Adrenal gland (tissue), 12 donors: ENCODE data around the gene CDH4. TPM values are rescaled to one million over a fixed set of nuclear protein-coding genes. Genes with fewer than 3 reads are reported as not detected.

Source experiments
- DNase-seq, 7 donors: peaks; one replicate each; pipeline ENCODE4 v3.0.0-alpha.2; 2019 to 2020
- H3K27ac ChIP-seq, 5 donors: fragments of 200-600 bp; sonication (generic) in 4 of 5; 1 replicate in 3 of 5; 2 replicates in 2 of 5; pipeline versions ENCODE4 v1.5.1 to v1.8.0; 2016 to 2020; ENCODE audit warnings: mild to moderate bottlenecking in 1 of 5
- H3K27me3 ChIP-seq: fragments of 200-600 bp; 2 replicates; pipeline ENCODE4 v1.8.0; 2021
- H3K36me3 ChIP-seq, 2 donors: fragments of 200-600 bp; replicated peaks in 1 of 2; 1 replicate in 1 of 2; 2 replicates in 1 of 2; pipeline versions ENCODE4 v1.5.1 to v1.8.0; 2018 to 2022
- H3K4me1 ChIP-seq, 2 donors: fragments of 200-600 bp; replicated peaks in 1 of 2; 1 replicate in 1 of 2; 2 replicates in 1 of 2; pipeline versions ENCODE4 v1.5.1 to v1.8.0; 2018 to 2021
- H3K4me3 ChIP-seq, 4 donors: fragments of 200-600 bp; sonication (generic) in 3 of 4; one replicate each; pipeline ENCODE4 v1.5.1; 2016 to 2018
- H3K9me3 ChIP-seq, 3 donors: fragments of 200-600 bp; sonication (generic) in 1 of 3; replicated peaks in 1 of 3; 1 replicate in 2 of 3; 2 replicates in 1 of 3; pipeline versions ENCODE4 v1.5.1 to v1.8.0; 2016 to 2021
- CTCF ChIP-seq, 6 experiments: fragments of 450-650 bp in 4 of 6; fragments of 200-600 bp in 2 of 6; sonication (generic) in 1 of 6; IDR thresholded peaks; 1 replicate in 5 of 6; 2 replicates in 1 of 6; pipeline versions ENCODE4 v1.5.1 to v1.8.0; 2016 to 2021; ENCODE audit warnings: antibody characterized with exemption in 6 of 6, mild to moderate bottlenecking in 2 of 6, moderate library complexity in 1 of 6
- POLR2A ChIP-seq, 2 donors: fragments of 450-650 bp; IDR thresholded peaks; one replicate each; pipeline ENCODE4 v1.6.1; 2017; ENCODE audit warnings: antibody characterized with exemption in 2 of 2, mild to moderate bottlenecking in 2 of 2, moderate library complexity in 1 of 2
- WGBS, 4 donors: extraction: QIAGEN DNeasy Blood & Tissue Kit in 2 of 4; methylation state at CpG; one replicate each; pipeline versions ENCODE4 v1.1.5 to v1.1.7; 2013 to 2017; 5-methylcytosine and 5-hydroxymethylcytosine counted together
- intact Hi-C, 2 donors: fragments of 100-400 bp; cut with DNase I; formaldehyde crosslinking; loops; one replicate each; pipeline versions ENCODE4 v1.14.1 to v1.15.0; 2022 to 2023
- polyA plus RNA-seq, 3 donors: library from polyadenylated mRNA; stranded (reverse); fragments of 200-250 nt in 2 of 3; fragments of 350-450 nt in 1 of 3; fragmentation: Illumina TruSeq in 1 of 3; extraction: RNeasy Lipid Tissue Mini Kit (QIAGEN cat#74804) in 1 of 3; gene quantifications; one replicate each; pipeline ENCODE4 v1.2.3, GENCODE V29; 2013 to 2014
- total RNA-seq, 9 donors: library from RNA; depleted of rRNA in 4 of 9; stranded (reverse); fragments of >200 nt in 4 of 9; fragments of 120-200 nt in 1 of 9; fragmentation: NEBNext Ultra II Directional in 1 of 9; extraction: Animal tissue kit (Norgen Biotek cat#: 25700) in 1 of 9; gene quantifications; one replicate each; pipeline versions ENCODE4 v1.1.0 to v1.2.4, GENCODE V29; 2013 to 2023
- donor health status: healthy with polysubstance abuse.
- donor health status: Bipolar disorder and iron deficiency.
- donor health status: DM: yes; HTN: yes; CAD: no.
- donor health status: DM: no; HTN: no; CAD: no.
- donor health status: DM: no; HTN: no; CAD: no.
- donor health status: DM: yes; HTN: yes; CAD: no.

Gene CDH4
- total and polyA plus RNA-seq, 12 donors: 0.08 to 0.53 (median 0.20) TPM; not detected in 3

GRCh38 chr20:61300293-61300692 lies 48.2 kb downstream of the CDH4 start:
- H3K4me3 ChIP-seq: no peak overlapping the region
- no peaks in the 10 kb centered on the region for H3K9me3 ChIP-seq
- H3K27me3 ChIP-seq: no peaks in the 10 kb centered on the region
- no peaks in the 10 kb centered on the region for H3K36me3 ChIP-seq
- no peak overlapping the region for H3K27ac ChIP-seq
- WGBS, 4 donors: 79 to 86% (median 84%) methylated on average over 11 to 14 of the region's 14 CpGs
- intact Hi-C loops: no loop called here
- no peaks in the 10 kb centered on the region for H3K4me1 ChIP-seq
- no peak for DNase-seq
- TF ChIP-seq POLR2A (IDR thresholded peaks at IDR 0.05) (no peak), CTCF (IDR thresholded peaks at IDR 0.05) (no peak)

GRCh38 chr20:61300709-61301108 lies 48.6 kb downstream of the CDH4 start:
- intact Hi-C loops: no loop called here
- Histone ChIP-seq H3K36me3 (no peaks in the 10 kb centered on the region), H3K4me3 (no peak overlapping the region), H3K27me3 (no peaks in the 10 kb centered on the region), H3K4me1 (no peaks in the 10 kb centered on the region), H3K27ac (no peak overlapping the region), H3K9me3 (no peaks in the 10 kb centered on the region)
- no peak for TF ChIP-seq POLR2A (IDR thresholded peaks at IDR 0.05)
- TF ChIP-seq CTCF (IDR thresholded peaks at IDR 0.05): no peak
- no peak for DNase-seq
- WGBS, 4 donors: 34 to 71% (median 60%) methylated on average over 3 to 10 of the region's 10 CpGs

DNA sequence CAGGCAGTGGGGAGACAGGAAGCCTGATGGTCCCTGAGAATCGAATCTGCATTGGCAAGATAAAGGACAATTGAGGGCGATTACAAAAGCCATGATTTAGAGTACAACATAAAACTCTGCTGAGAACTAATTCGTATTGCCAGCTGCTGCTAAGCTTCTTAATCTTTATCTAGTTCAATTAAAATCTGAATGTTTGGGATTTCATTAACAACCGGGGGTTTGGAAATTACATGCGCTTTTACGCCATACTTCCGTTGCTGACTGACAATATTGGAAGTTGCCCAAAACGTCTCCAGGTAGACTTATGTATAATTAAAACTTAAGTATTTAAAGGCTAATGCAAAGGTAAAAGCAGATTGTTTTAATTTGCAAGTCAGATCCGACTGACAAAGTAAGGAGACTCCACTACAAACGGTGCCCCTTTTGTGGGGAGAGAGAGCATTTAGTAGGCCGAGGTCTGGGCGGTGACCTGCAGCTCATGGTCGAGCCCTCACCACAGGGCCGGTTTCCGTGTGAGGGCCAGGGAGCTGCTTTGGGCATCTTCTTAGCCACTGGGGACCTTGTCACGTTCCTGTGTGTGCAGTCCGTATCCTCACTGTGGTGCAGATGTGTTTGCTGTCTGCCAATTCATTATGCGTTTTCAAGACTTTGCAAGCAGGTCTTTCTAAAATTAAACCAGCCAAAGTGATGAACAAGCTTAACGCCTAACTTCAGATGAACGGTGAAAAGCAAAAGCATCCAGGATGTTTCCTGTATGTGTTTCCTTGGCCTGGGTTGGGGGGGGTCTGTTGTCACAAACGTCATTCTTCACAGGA lies 49.9 kb downstream of the CDH4 start:
- no peak for DNase-seq
- Histone ChIP-seq H3K4me3 (no peak overlapping the region), H3K4me1 (no peaks in the 10 kb centered on the region), H3K27me3 (no peaks in the 10 kb centered on the region), H3K9me3 (no peaks in the 10 kb centered on the region), H3K27ac (no peak overlapping the region), H3K36me3 (no peaks in the 10 kb centered on the region)
- WGBS, 4 donors: 74 to 79% (median 76%) methylated on average over 21 of the region's 21 CpGs
- no peak for TF ChIP-seq CTCF (IDR thresholded peaks at IDR 0.05)
- no peak for TF ChIP-seq POLR2A (IDR thresholded peaks at IDR 0.05)
- intact Hi-C loops: no loop called here

DNA sequence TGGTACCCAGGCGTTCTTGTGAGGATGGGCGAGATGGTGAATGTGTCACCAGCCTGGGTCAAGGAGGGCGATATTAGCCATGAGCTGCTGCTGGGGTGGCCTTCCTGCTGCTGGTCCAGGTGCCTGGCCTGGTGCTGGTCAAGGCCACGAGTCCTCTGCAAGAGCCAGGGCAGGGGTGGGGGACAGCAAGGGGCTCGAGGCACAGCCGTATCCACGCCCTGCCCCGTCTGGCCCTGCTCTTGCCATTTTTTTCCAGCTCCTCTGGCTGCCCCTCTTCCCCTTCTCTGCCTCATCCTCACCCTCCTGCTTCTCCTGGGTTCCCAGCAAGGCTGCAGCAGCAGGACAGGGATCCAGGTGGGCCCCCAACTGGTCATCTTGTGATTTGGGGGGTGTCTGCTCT lies 51.2 kb downstream of the CDH4 start:
- Histone ChIP-seq H3K27me3 (no peaks in the 10 kb centered on the region), H3K36me3 (no peaks in the 10 kb centered on the region), H3K4me3 (no peak overlapping the region), H3K27ac (no peak overlapping the region), H3K4me1 (no peaks in the 10 kb centered on the region), H3K9me3 (no peaks in the 10 kb centered on the region)
- TF ChIP-seq CTCF (IDR thresholded peaks at IDR 0.05): no peak
- no peak for TF ChIP-seq POLR2A (IDR thresholded peaks at IDR 0.05)
- 86 to 92% (median 87%) methylated on average over 8 of the region's 8 CpGs for WGBS, 4 donors
- intact Hi-C loops: no loop called here
- no peak for DNase-seq
